ENCODE results near the gene DTWD1.

GRCh38 chr15:49624056-49624455 is 3.2 kb downstream of the DTWD1 start:
- TF ChIP-seq EZH2 (IDR thresholded peaks at IDR 0.05; ENCODE audit: insufficient read depth, poor library complexity, severe bottlenecking): no peak
- 0 out of 2 replicates have a peak, but pooled peaks have one; percentile 31 for TF ChIP-seq EZH2phosphoT487 (IDR thresholded peaks at IDR 0.05; ENCODE audit: insufficient read depth, low read depth)
